GM18502 (cell line): ENCODE measurements around the gene HRH1.
"Not testable (repeated sequence)": the region's sequence is repeated elsewhere in the genome, so short reads cannot be mapped to it uniquely, and the experiment has no call there.

Source experiments
- ATAC-seq: cut with Tn5 transposase; IDR thresholded peaks from one replicate; pipeline ENCODE4 v1.9.1; 2021; ENCODE audit warnings: mild to moderate bottlenecking; ENCODE audit not compliant: unreplicated experiment, poor library complexity

HRH1 gene

GRCh38 chr3:11140030-11140712 is 14.1 kb upstream of the HRH1 start:
- peak; percentile 98 for ATAC-seq

GRCh38 chr3:11140713-11141104 is 13.6 kb upstream of the HRH1 start:
- peak; percentile 40 for ATAC-seq

- no peak for ATAC-seq
Observed at GRCh38 chr3:11143476-11143875, 10.8 kb upstream of the HRH1 start.

- no peak for ATAC-seq
Observed at GRCh38 chr3:11144996-11145395, 9.3 kb upstream of the HRH1 start.

GRCh38 chr3:11145888-11146287 is 8.4 kb upstream of the HRH1 start:
- ATAC-seq: no peak

- no peak for ATAC-seq
Observed at GRCh38 chr3:11146773-11147660, 7.3 kb upstream of the HRH1 start.

GRCh38 chr3:11150256-11150655 is 4.0 kb upstream of the HRH1 start:
- no peak for ATAC-seq

GRCh38 chr3:11152301-11152700 is 2.0 kb upstream of the HRH1 start:
- no peak for ATAC-seq

- no peak for ATAC-seq
Observed at GRCh38 chr3:11154953-11155325, 646 bp downstream of the HRH1 start.

- ATAC-seq: no peak
Observed at GRCh38 chr3:11155341-11156025, 1.2 kb downstream of the HRH1 start.

- no peak for ATAC-seq
Observed at GRCh38 chr3:11156026-11156410, 1.7 kb downstream of the HRH1 start.

- ATAC-seq: no peak
Observed at GRCh38 chr3:11157421-11157820, 3.1 kb downstream of the HRH1 start.

- no peak for ATAC-seq
Observed at GRCh38 chr3:11159421-11159904, 5.2 kb downstream of the HRH1 start.

GRCh38 chr3:11161666-11162065 is 7.4 kb downstream of the HRH1 start:
- ATAC-seq: no peak

GRCh38 chr3:11162401-11163345 is 8.4 kb downstream of the HRH1 start:
- ATAC-seq: no peak

GRCh38 chr3:11164607-11165006 is 10.3 kb downstream of the HRH1 start:
- no peak for ATAC-seq

GRCh38 chr3:11165476-11165875 is 11.2 kb downstream of the HRH1 start:
- ATAC-seq: no peak

- not testable (repeated sequence) for ATAC-seq
Observed at GRCh38 chr3:11166807-11167400, 12.6 kb downstream of the HRH1 start.

- no peak for ATAC-seq
Observed at GRCh38 chr3:11167590-11167989, 13.3 kb downstream of the HRH1 start.

GRCh38 chr3:11168406-11168805 is 14.1 kb downstream of the HRH1 start:
- no peak for ATAC-seq
